Measurements from ENCODE around the gene TMEM200A.

DNA sequence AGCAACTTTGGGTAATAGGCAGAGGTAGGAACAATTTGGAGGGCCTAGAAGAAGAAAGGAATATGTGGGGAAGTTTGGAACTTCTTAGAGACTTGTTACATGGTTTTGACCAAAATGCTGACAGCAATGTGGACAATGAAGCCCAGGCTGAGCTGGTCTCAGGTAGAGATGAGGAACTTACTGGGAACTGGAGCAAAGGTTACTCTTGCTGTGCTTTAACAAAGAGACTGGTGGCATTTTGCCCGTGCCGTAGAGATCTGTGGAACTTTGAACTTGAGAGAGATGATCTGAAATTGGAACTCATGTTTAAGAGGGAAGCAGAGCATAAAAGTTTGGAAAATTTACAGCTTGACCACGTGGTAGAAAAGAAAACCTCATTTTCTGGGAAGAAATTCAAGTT lies 28.3 kb upstream of the TMEM200A start:
- TF ChIP-seq, protein P1, sequence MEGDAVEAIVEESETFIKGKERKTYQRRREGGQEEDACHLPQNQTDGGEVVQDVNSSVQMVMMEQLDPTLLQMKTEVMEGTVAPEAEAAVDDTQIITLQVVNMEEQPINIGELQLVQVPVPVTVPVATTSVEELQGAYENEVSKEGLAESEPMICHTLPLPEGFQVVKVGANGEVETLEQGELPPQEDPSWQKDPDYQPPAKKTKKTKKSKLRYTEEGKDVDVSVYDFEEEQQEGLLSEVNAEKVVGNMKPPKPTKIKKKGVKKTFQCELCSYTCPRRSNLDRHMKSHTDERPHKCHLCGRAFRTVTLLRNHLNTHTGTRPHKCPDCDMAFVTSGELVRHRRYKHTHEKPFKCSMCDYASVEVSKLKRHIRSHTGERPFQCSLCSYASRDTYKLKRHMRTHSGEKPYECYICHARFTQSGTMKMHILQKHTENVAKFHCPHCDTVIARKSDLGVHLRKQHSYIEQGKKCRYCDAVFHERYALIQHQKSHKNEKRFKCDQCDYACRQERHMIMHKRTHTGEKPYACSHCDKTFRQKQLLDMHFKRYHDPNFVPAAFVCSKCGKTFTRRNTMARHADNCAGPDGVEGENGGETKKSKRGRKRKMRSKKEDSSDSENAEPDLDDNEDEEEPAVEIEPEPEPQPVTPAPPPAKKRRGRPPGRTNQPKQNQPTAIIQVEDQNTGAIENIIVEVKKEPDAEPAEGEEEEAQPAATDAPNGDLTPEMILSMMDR (IDR thresholded peaks at IDR 0.05; ENCODE audit: poor library complexity) = no peak
- no peak for TF ChIP-seq EZH2 (IDR thresholded peaks at IDR 0.05; ENCODE audit: borderline replicate concordance)
